HG02623 (cell line): Measurements from ENCODE around the gene PDGFA.

Source experiments
- ATAC-seq: cut with Tn5 transposase; IDR thresholded peaks from one replicate; pipeline ENCODE4 v1.9.1; 2021; ENCODE audit warnings: moderate library complexity; ENCODE audit not compliant: unreplicated experiment

Gene PDGFA

GRCh38 chr7:491958-492713 lies 27.5 kb downstream of the PDGFA start:
- ATAC-seq, result no peak

- no peak for ATAC-seq
These were observed 28.2 kb downstream of the PDGFA start for GRCh38 chr7:491292-491957.

- ATAC-seq, result no peak
These were observed 29.0 kb downstream of the PDGFA start for GRCh38 chr7:490461-491291.

- no peak for ATAC-seq
These were observed 29.8 kb downstream of the PDGFA start for GRCh38 chr7:489876-490275.

GRCh38 chr7:486216-486743 lies 33.4 kb downstream of the PDGFA start:
- ATAC-seq, result no peak

GRCh38 chr7:485188-486081 lies 34.2 kb downstream of the PDGFA start:
- ATAC-seq, result no peak

- no peak for ATAC-seq
These were observed 35.1 kb downstream of the PDGFA start for GRCh38 chr7:484356-485101.

- ATAC-seq, result no peak
These were observed 35.8 kb downstream of the PDGFA start for GRCh38 chr7:483656-484355.

GRCh38 chr7:482521-483083 lies 37.0 kb downstream of the PDGFA start:
- no peak for ATAC-seq

GRCh38 chr7:481219-481930 lies 38.3 kb downstream of the PDGFA start:
- no peak for ATAC-seq

GRCh38 chr7:480531-481218 lies 39.0 kb downstream of the PDGFA start:
- no peak for ATAC-seq

- ATAC-seq, result no peak
These were observed 39.6 kb downstream of the PDGFA start for GRCh38 chr7:479948-480499.

- ATAC-seq, result no peak
These were observed 40.3 kb downstream of the PDGFA start for GRCh38 chr7:479115-479947.

- ATAC-seq, result no peak
These were observed 41.9 kb downstream of the PDGFA start for GRCh38 chr7:477626-478220.

- ATAC-seq, result no peak
These were observed 42.8 kb downstream of the PDGFA start for GRCh38 chr7:476736-477360.
